Neural progenitor cell (in vitro differentiated cells): ENCODE results near the gene IL16. TPM values are rescaled to one million over a fixed set of nuclear protein-coding genes. Genes with fewer than 3 reads are reported as not detected.

Experiments
- DNase-seq: peaks from one replicate; pipeline ENCODE4 v3.0.0-alpha.2; 2016; ENCODE audit warnings: low spot score
- H2AFZ ChIP-seq: fragments of 200-600 bp; sonication (generic); replicated peaks from 2 replicates; pipeline ENCODE4 v1.6.1; 2016; ENCODE audit warnings: antibody characterized with exemption
- H3F3A ChIP-seq: fragments of 200-600 bp; sonication (generic); 2 replicates; pipeline ENCODE4 v1.6.1; 2016; ENCODE audit warnings: antibody characterized with exemption, low read depth
- H3K27ac ChIP-seq: fragments of 200-600 bp; sonication (generic); 2 replicates; pipeline ENCODE4 v1.5.1; 2016; ENCODE audit warnings: mild to moderate bottlenecking
- H3K27me3 ChIP-seq: fragments of 200-600 bp; sonication (generic); 2 replicates; pipeline ENCODE4 v1.6.1; 2016; ENCODE audit warnings: mild to moderate bottlenecking, moderate library complexity
- H3K36me3 ChIP-seq: fragments of 200-600 bp; sonication (generic); 2 replicates; pipeline ENCODE4 v1.5.1; 2016
- H3K4me1 ChIP-seq: fragments of 200-600 bp; sonication (generic); 2 replicates; pipeline ENCODE4 v1.6.1; 2016; ENCODE audit warnings: mixed run types
- H3K4me2 ChIP-seq: fragments of 200-600 bp; sonication (generic); 2 replicates; pipeline ENCODE4 v1.6.1; 2016
- H3K4me3 ChIP-seq: fragments of 200-600 bp; sonication (generic); 2 replicates; pipeline ENCODE4 v1.5.1; 2016
- H3K79me2 ChIP-seq: fragments of 200-600 bp; sonication (generic); 2 replicates; pipeline ENCODE4 v1.6.1; 2016; ENCODE audit warnings: low read depth
- H3K9ac ChIP-seq: fragments of 200-600 bp; sonication (generic); 2 replicates; pipeline ENCODE4 v1.6.1; 2016
- H3K9me3 ChIP-seq: fragments of 200-600 bp; sonication (generic); 2 replicates; pipeline ENCODE4 v1.5.1; 2016; ENCODE audit warnings: low read depth
- H4K20me1 ChIP-seq: fragments of 200-600 bp; sonication (generic); 2 replicates; pipeline ENCODE4 v1.6.1; 2016; ENCODE audit warnings: low read depth
- H3K27ac Mint-ChIP-seq: 3 replicates; pipeline ENCODE4 v1.8.0; 2021; ENCODE audit warnings: mixed read lengths
- H3K27me3 Mint-ChIP-seq: 2 replicates; pipeline ENCODE4 v1.8.0; 2022; ENCODE audit warnings: low read depth, mild to moderate bottlenecking, inconsistent platforms, moderate library complexity, mixed read lengths; ENCODE audit not compliant: insufficient read depth
- H3K36me3 Mint-ChIP-seq: 3 replicates; pipeline ENCODE4 v1.8.0; 2021; ENCODE audit warnings: mixed read lengths
- H3K4me1 Mint-ChIP-seq: 3 replicates; pipeline ENCODE4 v1.8.0; 2021; ENCODE audit warnings: mixed read lengths
- H3K4me3 Mint-ChIP-seq: 3 replicates; pipeline ENCODE4 v1.8.0; 2021; ENCODE audit warnings: mild to moderate bottlenecking, moderate library complexity, mixed read lengths
- H3K9me3 Mint-ChIP-seq: 3 replicates; pipeline ENCODE4 v1.8.0; 2020; ENCODE audit warnings: mixed read lengths
- CTCF ChIP-seq: fragments of 200-600 bp; sonication (generic); IDR thresholded peaks from 2 replicates; pipeline ENCODE4 v1.5.1; 2017; ENCODE audit warnings: antibody characterized with exemption, mild to moderate bottlenecking
- EZH2 ChIP-seq: fragments of 200-600 bp; sonication (generic); IDR thresholded peaks from 2 replicates; pipeline ENCODE4 v1.6.1; 2017; ENCODE audit warnings: antibody characterized with exemption, mild to moderate bottlenecking, moderate library complexity
- EZH2phosphoT487 ChIP-seq: fragments of 200-600 bp; sonication (generic); IDR thresholded peaks from 2 replicates; pipeline ENCODE4 v1.6.1; 2017; ENCODE audit warnings: antibody characterized with exemption
- total RNA-seq: library from RNA; depleted of rRNA; stranded (reverse); fragments of >200 nt; gene quantifications from 2 replicates; pipeline ENCODE4 v1.2.3, GENCODE V29; 2015; ENCODE audit warnings: low replicate concordance

Gene IL16
- total RNA-seq, 1 donor from 2014 or later: not detected

GRCh38 chr15:81268881-81269601, 72.4 kb downstream of the IL16 start:
- Histone ChIP-seq H3K9me3 (no peaks in the 10 kb centered on the region), H3K4me1 (peaks cover 24% of the 10 kb centered on the region), H3K27ac (no peak overlapping the region), H3K4me2 (no peak overlapping the region), H4K20me1 (no peaks in the 10 kb centered on the region), H3F3A (peaks cover 4% of the 10 kb centered on the region), H3K4me3 (no peak overlapping the region), H3K36me3 (no peaks in the 10 kb centered on the region), H3K9ac (no peak overlapping the region), H3K27me3 (no peaks in the 10 kb centered on the region), H3K79me2 (no peaks in the 10 kb centered on the region), H2AFZ (no peak overlapping the region)
- Mint-ChIP-seq H3K27ac (no peak overlapping the region), H3K27me3 (peaks cover 8% of the 10 kb centered on the region), H3K4me3 (no peak overlapping the region), H3K9me3 (no peaks in the 10 kb centered on the region), H3K36me3 (no peaks in the 10 kb centered on the region), H3K4me1 (peaks cover 26% of the 10 kb centered on the region)
- DNase-seq: no peak
- TF ChIP-seq EZH2 (no peak), EZH2phosphoT487 (no peak), CTCF (no peak)

- H3K4me2 ChIP-seq: peak overlapping the region; percentile 69
- no peak overlapping the region for H3K27ac ChIP-seq
- Mint-ChIP-seq H3K27me3 (peaks cover 8% of the 10 kb centered on the region), H3K27ac (peak overlapping the region; percentile 28), H3K9me3 (no peaks in the 10 kb centered on the region), H3K4me3 (no peak overlapping the region), H3K4me1 (peaks cover 30% of the 10 kb centered on the region), H3K36me3 (no peaks in the 10 kb centered on the region)
- H3K9ac ChIP-seq: no peak overlapping the region
- no peaks in the 10 kb centered on the region for H3K36me3 ChIP-seq
- TF ChIP-seq EZH2 (no peak), CTCF (no peak), EZH2phosphoT487 (no peak)
- no peaks in the 10 kb centered on the region for H4K20me1 ChIP-seq
- no peaks in the 10 kb centered on the region for H3K27me3 ChIP-seq
- no peak for DNase-seq
- H3K4me3 ChIP-seq: peak overlapping the region; percentile 18
- H3K9me3 ChIP-seq: no peaks in the 10 kb centered on the region
- H3K4me1 ChIP-seq: peaks cover 28% of the 10 kb centered on the region
- H2AFZ ChIP-seq: no peak overlapping the region
- H3F3A ChIP-seq: peaks cover 8% of the 10 kb centered on the region
- no peaks in the 10 kb centered on the region for H3K79me2 ChIP-seq
These were observed 73.5 kb downstream of the IL16 start for GRCh38 chr15:81270188-81270587.

GRCh38 chr15:81270781-81271491, 74.3 kb downstream of the IL16 start:
- Histone ChIP-seq H3F3A (peaks cover 8% of the 10 kb centered on the region), H3K79me2 (no peaks in the 10 kb centered on the region), H3K9me3 (no peaks in the 10 kb centered on the region), H3K9ac (no peak overlapping the region), H3K4me1 (peaks cover 28% of the 10 kb centered on the region), H3K27me3 (no peaks in the 10 kb centered on the region), H3K36me3 (no peaks in the 10 kb centered on the region), H2AFZ (no peak overlapping the region), H3K4me2 (peak overlapping the region; percentile 69), H3K27ac (no peak overlapping the region), H4K20me1 (no peaks in the 10 kb centered on the region), H3K4me3 (peak overlapping the region; percentile 18)
- H3K4me1 Mint-ChIP-seq: peaks cover 22% of the 10 kb centered on the region
- no peak overlapping the region for H3K4me3 Mint-ChIP-seq
- H3K27ac Mint-ChIP-seq: no peak overlapping the region
- H3K27me3 Mint-ChIP-seq: peaks cover 8% of the 10 kb centered on the region
- no peaks in the 10 kb centered on the region for H3K9me3 Mint-ChIP-seq
- no peaks in the 10 kb centered on the region for H3K36me3 Mint-ChIP-seq
- TF ChIP-seq EZH2phosphoT487 (peak; percentile 50), CTCF (no peak)
- DNase-seq: peak; percentile 88
